HG02763 (cell line): ENCODE results near the gene NDUFB2.
"Not testable (repeated sequence)": the region's sequence is repeated elsewhere in the genome, so short reads cannot be mapped to it uniquely, and the experiment has no call there.

Source experiments
- ATAC-seq: cut with Tn5 transposase; IDR thresholded peaks from one replicate; pipeline ENCODE4 v1.9.1; 2021; ENCODE audit warnings: mild to moderate bottlenecking, moderate library complexity; ENCODE audit not compliant: unreplicated experiment

The NDUFB2 gene

GRCh38 chr7:140696680-140697446 lies at the start of gene NDUFB2:
TSS of gene NDUFB2 (plus strand) at chr7:140696708. CDS start at chr7:140696745, 37 bp downstream.
- peak; percentile 85 for ATAC-seq

GRCh38 chr7:140646931-140647647 lies 49.4 kb upstream of the NDUFB2 start:
- ATAC-seq, result peak; percentile 83

- no peak for ATAC-seq
Observed at GRCh38 chr7:140649556-140650205, 46.8 kb upstream of the NDUFB2 start.

GRCh38 chr7:140650367-140650766 lies 46.1 kb upstream of the NDUFB2 start:
- ATAC-seq, result no peak

GRCh38 chr7:140653319-140654108 lies 43.0 kb upstream of the NDUFB2 start:
- ATAC-seq, result no peak

- no peak for ATAC-seq
Observed at GRCh38 chr7:140654109-140654387, 42.5 kb upstream of the NDUFB2 start.

GRCh38 chr7:140654661-140655060 lies 41.8 kb upstream of the NDUFB2 start:
- no peak for ATAC-seq

- ATAC-seq, result no peak
Observed at GRCh38 chr7:140655511-140656408, 40.7 kb upstream of the NDUFB2 start.

GRCh38 chr7:140656548-140657515 lies 39.7 kb upstream of the NDUFB2 start:
- peak; percentile 90 for ATAC-seq

- ATAC-seq, result no peak
Observed at GRCh38 chr7:140657891-140658290, 38.6 kb upstream of the NDUFB2 start.

GRCh38 chr7:140659856-140660255 lies 36.7 kb upstream of the NDUFB2 start:
- ATAC-seq, result no peak

GRCh38 chr7:140661124-140661523 lies 35.4 kb upstream of the NDUFB2 start:
- no peak for ATAC-seq

- not testable (repeated sequence) for ATAC-seq
Observed at GRCh38 chr7:140662938-140663337, 33.6 kb upstream of the NDUFB2 start.

GRCh38 chr7:140667476-140667875 lies 29.0 kb upstream of the NDUFB2 start:
- ATAC-seq, result no peak

GRCh38 chr7:140668641-140669040 lies 27.9 kb upstream of the NDUFB2 start:
- ATAC-seq, result no peak

- ATAC-seq, result no peak
Observed at GRCh38 chr7:140669352-140669751, 27.2 kb upstream of the NDUFB2 start.

GRCh38 chr7:140669862-140670261 lies 26.6 kb upstream of the NDUFB2 start:
- ATAC-seq, result not testable (repeated sequence)

- no peak for ATAC-seq
Observed at GRCh38 chr7:140670343-140670935, 26.1 kb upstream of the NDUFB2 start.

- no peak for ATAC-seq
Observed at GRCh38 chr7:140671966-140672365, 24.5 kb upstream of the NDUFB2 start.
